Measurements from ENCODE around the gene TUBA8.
"Not testable (repeated sequence)": the region's sequence is repeated elsewhere in the genome, so short reads cannot be mapped to it uniquely, and the experiment has no call there.

GRCh38 chr22:18105981-18106380 lies 4.6 kb upstream of the TUBA8 start:
- TF ChIP-seq CTCF, POLR2A (IDR thresholded peaks at IDR 0.05): not testable (repeated sequence)

All from testis (tissue), 2 donors.